Epithelial cell of alveolus of lung (primary cell): Measurements from ENCODE around the gene CDH13. TPM values are rescaled to one million over a fixed set of nuclear protein-coding genes. Genes with fewer than 3 reads are reported as not detected.

ENCODE experiments used
- total RNA-seq: library from RNA; depleted of rRNA; stranded (reverse); fragments of >200 nt; gene quantifications from 2 replicates; pipeline ENCODE4 v1.2.1, GENCODE V29; 2015

CDH13 gene
- total RNA-seq, result 27.8 and 77.7 TPM in 2 replicates

DNA sequence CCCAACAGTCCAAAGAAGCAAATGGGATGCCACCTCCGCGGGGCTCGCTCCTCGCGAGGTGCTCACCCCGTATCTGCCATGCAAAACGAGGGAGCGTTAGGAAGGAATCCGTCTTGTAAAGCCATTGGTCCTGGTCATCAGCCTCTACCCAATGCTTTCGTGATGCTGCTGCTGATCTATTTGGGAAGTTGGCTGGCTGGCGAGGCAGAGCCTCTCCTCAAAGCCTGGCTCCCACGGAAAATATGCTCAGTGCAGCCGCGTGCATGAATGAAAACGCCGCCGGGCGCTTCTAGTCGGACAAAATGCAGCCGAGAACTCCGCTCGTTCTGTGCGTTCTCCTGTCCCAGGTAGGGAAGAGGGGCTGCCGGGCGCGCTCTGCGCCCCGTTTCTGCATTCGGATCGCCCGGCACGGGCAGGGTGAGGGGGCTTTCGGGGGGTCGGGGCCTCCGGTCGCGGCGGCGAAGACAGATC, at the start of gene CDH13:
Gene CDH13, plus strand, starts transcription at position 179 of the 471 bp plus-strand sequence.

GRCh38 chr16:83807710-83808572, 1181.2 kb downstream of the CDH13 start, which contains the start of gene HSBP1:
Gene HSBP1, plus strand, starts transcription at chr16:83807978. Its CDS starts 99 bp downstream, at chr16:83808077.

